ENCODE results near the gene RREB1. TPM values are rescaled to one million over a fixed set of nuclear protein-coding genes. Genes with fewer than 3 reads are reported as not detected.

The RREB1 gene
- total and polyA plus RNA-seq, 7 experiments from 2014 or later: 4.2 to 56.7 (median 49.2) TPM

DNA sequence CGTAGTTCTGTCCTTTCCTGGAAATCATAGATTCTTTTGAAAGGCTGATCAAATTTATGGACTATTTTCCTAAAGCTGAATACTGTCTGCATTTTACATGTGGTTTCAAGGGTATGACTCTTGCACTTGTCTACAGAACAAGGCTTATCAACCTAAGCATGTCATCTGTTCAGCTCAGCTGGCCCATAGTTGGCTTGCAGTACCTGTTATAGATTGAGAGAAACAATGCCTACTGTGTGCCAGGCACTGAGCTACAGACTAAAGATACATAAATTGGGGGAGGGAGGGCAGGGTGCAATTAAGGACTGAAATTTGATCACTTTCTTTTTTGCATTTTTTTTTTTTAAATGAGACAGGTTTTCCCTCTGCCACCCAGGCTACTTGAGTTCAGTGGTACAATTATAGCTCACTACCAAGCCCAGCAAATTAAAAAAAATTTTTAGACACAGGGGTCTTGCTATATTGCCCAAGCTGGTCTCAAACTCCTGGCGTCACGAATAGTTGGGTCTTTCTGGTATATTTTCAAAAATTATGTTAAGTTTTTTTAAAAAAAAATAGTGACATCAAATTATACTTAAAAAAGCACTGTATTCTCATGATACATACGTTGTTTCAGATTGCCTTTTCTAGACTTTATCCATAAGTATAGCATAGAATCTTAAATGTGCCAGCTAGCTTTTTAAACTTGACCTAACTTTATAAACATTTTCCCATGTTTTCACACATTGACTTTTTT, 52.2 kb downstream of the RREB1 start:
- H3K27me3 ChIP-seq (ENCODE audit: control insufficient read depth in 2 of 2, insufficient read depth in 2 of 2, low read length in 2 of 2): no peaks in the 10 kb centered on the region
- ATAC-seq: no peak
- Mint-ChIP-seq H3K9me3 (no peaks in the 10 kb centered on the region), H3K27me3 (no peaks in the 10 kb centered on the region), H3K4me3 (peak overlapping the region in 1 of 10 donors; percentile 34), H3K36me3 (peaks cover 0 to 6% (median 3%) of the 10 kb centered on the region in 5 donors), H3K4me1 (peaks cover 44 to 88% (median 83%) of the 10 kb centered on the region in 7 donors), H3K27ac (no peak overlapping the region)
- peaks cover 0 to 24% of the 10 kb centered on the region in 2 donors for H3K4me1 ChIP-seq (ENCODE audit: control insufficient read depth in 2 of 2, insufficient read depth in 2 of 2, low read length in 2 of 2)
- intact Hi-C loops (cut with micrococcal nuclease): no loop called here
- H3K4me3 ChIP-seq (ENCODE audit: low read length): no peak overlapping the region
- no peaks in the 10 kb centered on the region for H3K36me3 ChIP-seq (ENCODE audit: control insufficient read depth in 2 of 3, insufficient read depth in 3 of 3, low read length in 3 of 3)
- CTCF ChIA-PET: interaction anchor here (0.6 to 0.7 kb wide), 2 partner anchors 38 to 415 kb away, joined by 3 to 5 read pairs; no protein-coding TSS in a partner anchor
- no peak overlapping the region for H3K27ac ChIP-seq (ENCODE audit: low read depth, low read length)
- no peaks in the 10 kb centered on the region for H3K9me3 ChIP-seq (ENCODE audit: control insufficient read depth in 2 of 3, low read length in 3 of 3)
- DNase-seq: no peak
- POLR2A ChIA-PET: interaction anchor here (0.6 to 0.7 kb wide), 3 partner anchors 15 to 1890 kb away, joined by 3 read pairs; no protein-coding TSS in a partner anchor

- ATAC-seq (no peak), DNase-seq (no peak)
- intact Hi-C loops (cut with micrococcal nuclease): no loop called here
- Mint-ChIP-seq H3K27me3 (no peaks in the 10 kb centered on the region), H3K36me3 (peaks cover 0 to 13% (median 3%) of the 10 kb centered on the region in 5 donors), H3K27ac (peak overlapping the region in 2 of 9 donors; percentile 6 to 17), H3K9me3 (no peaks in the 10 kb centered on the region), H3K4me1 (peaks cover 38 to 88% (median 80%) of the 10 kb centered on the region in 7 donors), H3K4me3 (peak overlapping the region in 2 of 10 donors; percentile 5 to 20)
- Histone ChIP-seq H3K27ac (ENCODE audit: low read depth, low read length) (no peak overlapping the region), H3K4me3 (ENCODE audit: low read length) (no peak overlapping the region), H3K36me3 (ENCODE audit: control insufficient read depth in 2 of 3, insufficient read depth in 3 of 3, low read length in 3 of 3) (no peaks in the 10 kb centered on the region), H3K27me3 (ENCODE audit: control insufficient read depth in 2 of 2, insufficient read depth in 2 of 2, low read length in 2 of 2) (no peaks in the 10 kb centered on the region), H3K4me1 (ENCODE audit: control insufficient read depth in 2 of 2, insufficient read depth in 2 of 2, low read length in 2 of 2) (peaks cover 0 to 13% of the 10 kb centered on the region in 2 donors), H3K9me3 (ENCODE audit: control insufficient read depth in 2 of 3, low read length in 3 of 3) (no peaks in the 10 kb centered on the region)
- POLR2A ChIA-PET: interaction anchor here (0.6 kb wide), 1 partner anchor 73 kb away, joined by 3 read pairs; no protein-coding TSS in a partner anchor
- CTCF ChIA-PET: interaction anchor here (0.7 kb wide), 1 partner anchor 23 kb away, joined by 3 read pairs; no protein-coding TSS in a partner anchor
These were observed 53.5 kb downstream of the RREB1 start for GRCh38 chr6:7161253-7161623.

DNA sequence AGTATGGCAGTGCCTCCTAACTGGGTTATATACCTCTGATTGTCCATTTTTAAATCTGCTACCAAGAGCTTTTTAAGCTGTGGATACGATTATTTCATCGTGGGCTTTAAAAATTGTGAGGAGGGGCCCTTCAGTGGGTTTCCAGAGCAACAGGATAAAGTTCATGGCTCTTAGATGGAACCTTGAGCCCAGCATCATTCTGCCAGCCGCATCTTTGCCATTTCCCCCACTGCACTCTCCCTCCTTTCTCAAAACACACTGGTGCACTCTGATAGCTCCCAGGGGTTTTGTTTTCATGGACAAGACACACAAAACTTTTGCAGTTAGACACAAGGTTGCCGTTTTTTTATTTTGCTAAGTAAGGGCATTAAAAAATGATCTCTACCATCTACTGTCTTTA, 54.1 kb downstream of the RREB1 start:
- peak overlapping the region in 2 of 9 donors; percentile 17 to 54 for H3K27ac Mint-ChIP-seq

GRCh38 chr6:7163661-7164071, 55.9 kb downstream of the RREB1 start:
- Histone ChIP-seq H3K9me3 (ENCODE audit: control insufficient read depth in 2 of 3, low read length in 3 of 3) (no peaks in the 10 kb centered on the region), H3K27ac (ENCODE audit: low read depth, low read length) (no peak overlapping the region), H3K27me3 (ENCODE audit: control insufficient read depth in 2 of 2, insufficient read depth in 2 of 2, low read length in 2 of 2) (no peaks in the 10 kb centered on the region), H3K4me3 (ENCODE audit: low read length) (no peak overlapping the region), H3K36me3 (ENCODE audit: control insufficient read depth in 2 of 3, insufficient read depth in 3 of 3, low read length in 3 of 3) (no peaks in the 10 kb centered on the region), H3K4me1 (ENCODE audit: control insufficient read depth in 2 of 2, insufficient read depth in 2 of 2, low read length in 2 of 2) (peaks cover 0 to 13% of the 10 kb centered on the region in 2 donors)
- H3K27ac Mint-ChIP-seq: no peak overlapping the region
- ChIA-PET CTCF (no interaction called here), POLR2A (no interaction called here)
- peaks cover 27 to 92% (median 73%) of the 10 kb centered on the region in 7 donors for H3K4me1 Mint-ChIP-seq
- peaks cover 0 to 13% (median 3%) of the 10 kb centered on the region in 5 donors for H3K36me3 Mint-ChIP-seq
- no peaks in the 10 kb centered on the region for H3K9me3 Mint-ChIP-seq
- ATAC-seq: no peak
- no peak for DNase-seq
- H3K27me3 Mint-ChIP-seq: no peaks in the 10 kb centered on the region
- H3K4me3 Mint-ChIP-seq: peak overlapping the region in 1 of 10 donors; percentile 13
- intact Hi-C loops (cut with micrococcal nuclease): no loop called here

More for the DNA sequence above, 54.1 kb downstream of the RREB1 start:
- Histone ChIP-seq H3K4me3 (ENCODE audit: low read length) (no peak overlapping the region), H3K27me3 (ENCODE audit: control insufficient read depth in 2 of 2, insufficient read depth in 2 of 2, low read length in 2 of 2) (no peaks in the 10 kb centered on the region), H3K36me3 (ENCODE audit: control insufficient read depth in 2 of 3, insufficient read depth in 3 of 3, low read length in 3 of 3) (no peaks in the 10 kb centered on the region), H3K9me3 (ENCODE audit: control insufficient read depth in 2 of 3, low read length in 3 of 3) (no peaks in the 10 kb centered on the region), H3K4me1 (ENCODE audit: control insufficient read depth in 2 of 2, insufficient read depth in 2 of 2, low read length in 2 of 2) (peaks cover 0 to 13% of the 10 kb centered on the region in 2 donors), H3K27ac (ENCODE audit: low read depth, low read length) (no peak overlapping the region)
- ATAC-seq: no peak
- Mint-ChIP-seq H3K36me3 (peaks cover 0 to 15% (median 3%) of the 10 kb centered on the region in 5 donors), H3K9me3 (no peaks in the 10 kb centered on the region), H3K4me1 (peaks cover 36 to 88% (median 77%) of the 10 kb centered on the region in 7 donors), H3K4me3 (peak overlapping the region in 1 of 10 donors; percentile 5), H3K27me3 (no peaks in the 10 kb centered on the region)
- POLR2A ChIA-PET: interaction anchor here (0.6 kb wide), 1 partner anchor 72 kb away, joined by 3 read pairs; no protein-coding TSS in a partner anchor
- DNase-seq: no peak
- intact Hi-C loops (cut with micrococcal nuclease): no loop called here
- CTCF ChIA-PET: no interaction called here

- no peaks in the 10 kb centered on the region for H3K27me3 ChIP-seq (ENCODE audit: control insufficient read depth in 2 of 2, insufficient read depth in 2 of 2, low read length in 2 of 2)
- Mint-ChIP-seq H3K27ac (no peak overlapping the region), H3K4me3 (no peak overlapping the region), H3K36me3 (peaks cover 0 to 13% (median 3%) of the 10 kb centered on the region in 5 donors), H3K27me3 (no peaks in the 10 kb centered on the region), H3K4me1 (peaks cover 20 to 92% (median 73%) of the 10 kb centered on the region in 7 donors), H3K9me3 (no peaks in the 10 kb centered on the region)
- H3K4me3 ChIP-seq (ENCODE audit: low read length): no peak overlapping the region
- ChIA-PET CTCF (no interaction called here), POLR2A (interaction anchor here (0.6 to 1.9 kb wide), 3 partner anchors 11 to 103 kb away, joined by 3 to 5 read pairs (median 4); no protein-coding TSS in a partner anchor)
- H3K27ac ChIP-seq (ENCODE audit: low read depth, low read length): no peak overlapping the region
- H3K36me3 ChIP-seq (ENCODE audit: control insufficient read depth in 2 of 3, insufficient read depth in 3 of 3, low read length in 3 of 3): no peaks in the 10 kb centered on the region
- ATAC-seq: no peak
- no peak for DNase-seq
- H3K4me1 ChIP-seq (ENCODE audit: control insufficient read depth in 2 of 2, insufficient read depth in 2 of 2, low read length in 2 of 2): peaks cover 0 to 20% of the 10 kb centered on the region in 2 donors
- intact Hi-C loops (cut with micrococcal nuclease): no loop called here
- H3K9me3 ChIP-seq (ENCODE audit: control insufficient read depth in 2 of 3, low read length in 3 of 3): no peaks in the 10 kb centered on the region
These were observed 56.8 kb downstream of the RREB1 start for GRCh38 chr6:7164536-7165001.

- Histone ChIP-seq H3K4me3 (ENCODE audit: low read length) (no peak overlapping the region), H3K4me1 (ENCODE audit: control insufficient read depth in 2 of 2, insufficient read depth in 2 of 2, low read length in 2 of 2) (peaks cover 0 to 20% of the 10 kb centered on the region in 2 donors), H3K27ac (ENCODE audit: low read depth, low read length) (no peak overlapping the region), H3K27me3 (ENCODE audit: control insufficient read depth in 2 of 2, insufficient read depth in 2 of 2, low read length in 2 of 2) (no peaks in the 10 kb centered on the region), H3K36me3 (ENCODE audit: control insufficient read depth in 2 of 3, insufficient read depth in 3 of 3, low read length in 3 of 3) (no peaks in the 10 kb centered on the region), H3K9me3 (ENCODE audit: control insufficient read depth in 2 of 3, low read length in 3 of 3) (no peaks in the 10 kb centered on the region)
- Mint-ChIP-seq H3K27me3 (no peaks in the 10 kb centered on the region), H3K4me3 (no peak overlapping the region), H3K9me3 (no peaks in the 10 kb centered on the region), H3K4me1 (peaks cover 18 to 95% (median 75%) of the 10 kb centered on the region in 7 donors), H3K27ac (peak overlapping the region in 1 of 9 donors; percentile 8), H3K36me3 (peaks cover 0 to 13% (median 3%) of the 10 kb centered on the region in 5 donors)
- ATAC-seq (no peak), DNase-seq (no peak)
- CTCF ChIA-PET: no interaction called here
- POLR2A ChIA-PET: interaction anchor here (0.6 to 1.9 kb wide), 3 partner anchors 10 to 103 kb away, joined by 3 to 5 read pairs (median 4); no protein-coding TSS in a partner anchor
- intact Hi-C loops (cut with micrococcal nuclease): no loop called here
These were observed 57.5 kb downstream of the RREB1 start for GRCh38 chr6:7165002-7165889.

Data from naive thymus-derived CD4-positive, alpha-beta T cell (primary cell).